B cell (primary cell): ENCODE results near the gene RILP. TPM values are rescaled to one million over a fixed set of nuclear protein-coding genes. Genes with fewer than 3 reads are reported as not detected.

Experiments used
- ATAC-seq: fragments of 200-7000 bp; cut with Tn5 transposase; one replicate; pipeline ENCODE4 v1.10.0; 2021; ENCODE audit warnings: low read depth, mild to moderate bottlenecking, moderate number of reproducible peaks, moderate library complexity
- CTCF ChIA-PET: fragments of 350-600 bp; sonication (Branson Sonifier 250); formaldehyde crosslinking; loops from one replicate; lab custom pipeline; 2021; ENCODE audit warnings: antibody characterized with exemption, inconsistent platforms; lab: Charles Lee
- POLR2A ChIA-PET: fragments of 350-600 bp; sonication (Branson Sonifier 250); formaldehyde crosslinking; loops from one replicate; lab custom pipeline; 2021; ENCODE audit warnings: antibody characterized with exemption; lab: Charles Lee
- DNase-seq: peaks from one replicate; pipeline ENCODE4 v3.0.0; 2013
- H2AFZ ChIP-seq: 2 replicates; pipeline ENCODE4 v1.6.1; 2012; ENCODE audit warnings: mild to moderate bottlenecking, low read depth, low read length; ENCODE audit not compliant: insufficient read depth, poor library complexity, severe bottlenecking
- H3K27ac ChIP-seq, 2 donors: 1 replicate in 1 of 2; 2 replicates in 1 of 2; pipeline ENCODE4 v1.5.1; 2012 to 2013; ENCODE audit warnings: low read length in 2 of 2, mild to moderate bottlenecking in 2 of 2, moderate library complexity in 1 of 2
- H3K27me3 ChIP-seq, 4 experiments: fragments of 200-600 bp in 1 of 4; sonication (generic) in 1 of 4; replicated peaks in 1 of 4; 1 replicate in 2 of 4; 2 replicates in 2 of 4; pipeline versions ENCODE4 v1.6.1 to v1.7.0; 2013 to 2016; ENCODE audit warnings: low read length in 3 of 4, mild to moderate bottlenecking in 2 of 4, mixed read lengths in 1 of 4, moderate library complexity in 1 of 4; ENCODE audit not compliant: insufficient read depth in 4 of 4, control insufficient read depth in 3 of 4; ENCODE audit errors: control extremely low read depth in 1 of 4
- H3K36me3 ChIP-seq, 2 experiments: replicated peaks in 1 of 2; 1 replicate in 1 of 2; 2 replicates in 1 of 2; pipeline versions ENCODE4 v1.6.1 to v1.7.1; 2013; ENCODE audit warnings: low read length in 1 of 2; ENCODE audit not compliant: insufficient read depth in 2 of 2, control insufficient read depth in 1 of 2; ENCODE audit errors: control extremely low read depth in 1 of 2, extremely low read depth in 1 of 2
- H3K4me1 ChIP-seq, 2 donors: fragments of 200-600 bp in 1 of 2; sonication (generic) in 1 of 2; 1 replicate in 1 of 2; 2 replicates in 1 of 2; pipeline versions ENCODE4 v1.5.1 to v1.6.1; 2013 to 2017; ENCODE audit warnings: low read length in 2 of 2; ENCODE audit not compliant: control insufficient read depth in 2 of 2, insufficient read depth in 2 of 2
- H3K4me2 ChIP-seq: replicated peaks from 2 replicates; pipeline ENCODE3; 2012; ENCODE audit warnings: mild to moderate bottlenecking, low read depth, low read length; ENCODE audit not compliant: poor library complexity, severe bottlenecking
- H3K4me3 ChIP-seq, 5 experiments: fragments of 200-600 bp in 1 of 5; sonication (generic) in 1 of 5; 1 replicate in 3 of 5; 2 replicates in 2 of 5; pipeline versions ENCODE4 v1.5.1 to v1.7.0; 2011 to 2016; ENCODE audit warnings: low read length in 4 of 5, mild to moderate bottlenecking in 4 of 5, low read depth in 2 of 5, control low read depth in 1 of 5, moderate library complexity in 1 of 5; ENCODE audit not compliant: insufficient read depth in 1 of 5; ENCODE audit errors: control extremely low read depth in 1 of 5, extremely low read depth in 1 of 5
- H3K79me2 ChIP-seq: fragments of 200-600 bp; sonication (generic); one replicate; pipeline ENCODE4 v1.6.0; 2016; ENCODE audit warnings: low read length; ENCODE audit not compliant: control insufficient read depth, insufficient read depth
- H3K9ac ChIP-seq: fragments of 200-600 bp; sonication (generic); 2 replicates; pipeline ENCODE4 v1.6.1; 2017; ENCODE audit warnings: mild to moderate bottlenecking, low read length, moderate library complexity
- H3K9me3 ChIP-seq, 3 donors: one replicate each; pipeline versions ENCODE4 v1.6.1 to v1.7.1; 2013; ENCODE audit warnings: low read length in 2 of 3; ENCODE audit not compliant: control insufficient read depth in 2 of 3, insufficient read depth in 1 of 3; ENCODE audit errors: control extremely low read depth in 1 of 3
- H4K20me1 ChIP-seq: 2 replicates; pipeline ENCODE4 v1.6.0; 2012; ENCODE audit warnings: mild to moderate bottlenecking, low read length; ENCODE audit not compliant: insufficient read depth, control insufficient read depth, poor library complexity, severe bottlenecking
- H3K27ac Mint-ChIP-seq: one replicate; pipeline ENCODE4 v1.8.0; 2021; ENCODE audit warnings: mixed read lengths
- H3K27me3 Mint-ChIP-seq: one replicate; pipeline ENCODE4 v1.8.0; 2021; ENCODE audit warnings: mixed read lengths
- H3K4me1 Mint-ChIP-seq: one replicate; pipeline ENCODE4 v1.8.0; 2021; ENCODE audit warnings: mixed read lengths
- H3K4me3 Mint-ChIP-seq: one replicate; pipeline ENCODE4 v1.8.0; 2021; ENCODE audit warnings: mixed read lengths
- H3K9me3 Mint-ChIP-seq: one replicate; pipeline ENCODE4 v1.8.0; 2022; ENCODE audit warnings: mixed read lengths; ENCODE audit not compliant: insufficient read depth
- EZH2 ChIP-seq: IDR thresholded peaks from 2 replicates; pipeline ENCODE4 v1.6.1; 2012; ENCODE audit warnings: borderline replicate concordance, low read depth, mild to moderate bottlenecking, moderate library complexity, low read length; ENCODE audit not compliant: insufficient read depth, poor library complexity, severe bottlenecking
- WGBS: methylation state at CpG from one replicate; pipeline ENCODE4 v1.1.5; 2013; ENCODE audit warnings: missing lambda C conversion rate; ENCODE audit not compliant: insufficient coverage; 5-methylcytosine and 5-hydroxymethylcytosine counted together
- intact Hi-C: fragments of 100-400 bp; cut with micrococcal nuclease; formaldehyde crosslinking; loops from one replicate; pipeline ENCODE4 v1.10.0; 2022
- polyA plus RNA-seq: library from polyadenylated mRNA; depleted of rRNA; stranded (reverse); fragments of >200 nt; gene quantifications from 2 replicates; pipeline ENCODE4 v1.2.3, GENCODE V29; 2012
- total RNA-seq, 2 donors: library from RNA; stranded (reverse); fragments of 120-200 nt in 1 of 2; gene quantifications; 1 replicate in 1 of 2; 2 replicates in 1 of 2; pipeline versions ENCODE4 v1.2.3 to v1.2.4, GENCODE V29; 2013 to 2022
- TF ChIP-seq, protein P1 (sequence below): fragments of 200-600 bp; IDR thresholded peaks from one replicate; pipeline ENCODE4 v1.8.0; 2022; ENCODE audit warnings: antibody characterized with exemption, mild to moderate bottlenecking

The RILP gene
- total and polyA plus RNA-seq, 2 donors (not counting 1 experiment from before 2014, with no cell fraction given), result 1.1 to 7.0 TPM

DNA sequence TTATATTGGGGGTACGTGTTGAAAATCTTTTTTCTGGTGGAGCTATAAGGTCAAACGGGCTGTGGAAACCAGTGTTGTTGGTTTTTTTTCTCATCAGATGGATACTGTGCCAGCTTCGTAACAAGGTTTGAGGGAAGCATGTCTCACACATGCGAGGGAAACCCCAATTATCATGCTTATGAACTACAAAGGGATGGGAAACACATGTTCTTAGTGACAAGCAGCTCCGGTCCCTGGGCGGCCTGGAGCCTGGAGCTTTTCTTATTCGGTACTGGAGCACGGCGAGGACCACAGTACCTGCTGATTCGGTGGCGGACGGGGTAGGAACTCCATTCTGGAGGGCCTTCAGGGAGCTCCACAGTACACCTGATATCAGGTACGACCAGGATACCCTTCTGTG is 33.6 kb downstream of the RILP start:
- H3K4me2 ChIP-seq, result no peak overlapping the region
- peaks cover 3 to 52% of the 10 kb centered on the region in 2 experiments for H3K36me3 ChIP-seq
- H3K9me3 Mint-ChIP-seq, result no peaks in the 10 kb centered on the region
- WGBS, result 90% methylated on average over 11 of the region's 13 CpGs
- no peaks in the 10 kb centered on the region for H3K9me3 ChIP-seq
- ATAC-seq (no peak), DNase-seq (no peak)
- H3K27ac Mint-ChIP-seq, result no peak overlapping the region
- H3K4me3 Mint-ChIP-seq, result no peak overlapping the region
- no peak overlapping the region for H3K4me3 ChIP-seq
- H3K79me2 ChIP-seq, result peaks cover 50% of the 10 kb centered on the region
- H3K9ac ChIP-seq, result no peak overlapping the region
- peaks cover 36% of the 10 kb centered on the region for H4K20me1 ChIP-seq
- H3K27ac ChIP-seq, result no peak overlapping the region
- TF ChIP-seq EZH2, result no peak
- intact Hi-C loops, result no loop called here
- H3K27me3 Mint-ChIP-seq, result no peaks in the 10 kb centered on the region
- POLR2A ChIA-PET, result no interaction called here
- H2AFZ ChIP-seq, result no peak overlapping the region
- CTCF ChIA-PET, result interaction anchor here (0.5 to 5.5 kb wide), 5 partner anchors 8 to 199 kb away, joined by 3 to 28 read pairs (median 3); no protein-coding TSS in a partner anchor
- H3K4me1 Mint-ChIP-seq, result peaks cover 4% of the 10 kb centered on the region
- no peaks in the 10 kb centered on the region for H3K27me3 ChIP-seq
- no peaks in the 10 kb centered on the region for H3K4me1 ChIP-seq

DNA sequence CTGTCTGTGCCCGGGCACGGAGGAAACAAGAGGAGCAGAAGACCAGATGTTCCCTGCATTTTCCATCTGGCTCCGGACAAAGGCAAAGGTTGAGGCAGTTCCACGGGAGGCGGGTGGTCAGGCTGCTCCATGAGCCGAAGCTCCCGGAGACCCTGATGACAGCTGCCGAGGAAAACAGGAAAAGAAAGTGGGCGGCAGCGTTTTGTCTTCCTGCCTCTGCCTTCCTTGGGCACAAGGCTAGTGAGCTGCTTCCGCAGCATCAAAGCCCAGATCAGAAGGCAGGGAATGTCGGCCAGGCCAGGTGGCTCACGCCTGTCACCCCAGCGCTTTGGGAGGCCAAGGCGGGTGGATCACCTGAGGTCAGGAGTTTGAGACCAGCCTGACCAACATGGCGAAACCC is 37.3 kb downstream of the RILP start:
- DNase-seq, result no peak
- Histone ChIP-seq H3K9me3 (no peaks in the 10 kb centered on the region), H3K4me3 (no peak overlapping the region), H3K36me3 (peaks cover 3 to 57% of the 10 kb centered on the region in 2 experiments), H3K4me2 (no peak overlapping the region), H3K9ac (no peak overlapping the region), H3K27ac (no peak overlapping the region), H4K20me1 (peaks cover 8% of the 10 kb centered on the region), H3K79me2 (peaks cover 25% of the 10 kb centered on the region), H3K4me1 (peaks cover 0 to 2% of the 10 kb centered on the region in 2 donors), H3K27me3 (no peaks in the 10 kb centered on the region), H2AFZ (no peak overlapping the region)
- 98% methylated on average over 15 of the region's 16 CpGs for WGBS
- intact Hi-C loops, result no loop called here
- POLR2A ChIA-PET, result interaction anchor here (0.7 kb wide), 1 partner anchor 46 kb away, joined by 4 read pairs; no protein-coding TSS in a partner anchor
- ATAC-seq, result no peak
- Mint-ChIP-seq H3K27ac (no peak overlapping the region), H3K4me1 (peaks cover 12% of the 10 kb centered on the region), H3K27me3 (no peaks in the 10 kb centered on the region), H3K9me3 (no peaks in the 10 kb centered on the region), H3K4me3 (no peak overlapping the region)
- CTCF ChIA-PET, result interaction anchor here (1.1 kb wide), 1 partner anchor 38 kb away, joined by 3 read pairs; no protein-coding TSS in a partner anchor
- TF ChIP-seq, protein P1, sequence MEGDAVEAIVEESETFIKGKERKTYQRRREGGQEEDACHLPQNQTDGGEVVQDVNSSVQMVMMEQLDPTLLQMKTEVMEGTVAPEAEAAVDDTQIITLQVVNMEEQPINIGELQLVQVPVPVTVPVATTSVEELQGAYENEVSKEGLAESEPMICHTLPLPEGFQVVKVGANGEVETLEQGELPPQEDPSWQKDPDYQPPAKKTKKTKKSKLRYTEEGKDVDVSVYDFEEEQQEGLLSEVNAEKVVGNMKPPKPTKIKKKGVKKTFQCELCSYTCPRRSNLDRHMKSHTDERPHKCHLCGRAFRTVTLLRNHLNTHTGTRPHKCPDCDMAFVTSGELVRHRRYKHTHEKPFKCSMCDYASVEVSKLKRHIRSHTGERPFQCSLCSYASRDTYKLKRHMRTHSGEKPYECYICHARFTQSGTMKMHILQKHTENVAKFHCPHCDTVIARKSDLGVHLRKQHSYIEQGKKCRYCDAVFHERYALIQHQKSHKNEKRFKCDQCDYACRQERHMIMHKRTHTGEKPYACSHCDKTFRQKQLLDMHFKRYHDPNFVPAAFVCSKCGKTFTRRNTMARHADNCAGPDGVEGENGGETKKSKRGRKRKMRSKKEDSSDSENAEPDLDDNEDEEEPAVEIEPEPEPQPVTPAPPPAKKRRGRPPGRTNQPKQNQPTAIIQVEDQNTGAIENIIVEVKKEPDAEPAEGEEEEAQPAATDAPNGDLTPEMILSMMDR, result no peak
- TF ChIP-seq EZH2, result no peak
